CD14-positive monocyte (primary cell): ENCODE data around the gene ASB6. TPM values are rescaled to one million over a fixed set of nuclear protein-coding genes. Genes with fewer than 3 reads are reported as not detected.

Source experiments
- DNase-seq, 3 donors: peaks; one replicate each; pipeline ENCODE4 v3.0.0-alpha.2; 2011 to 2022
- H2AFZ ChIP-seq: 2 replicates; pipeline ENCODE4 v1.6.0; 2012; ENCODE audit warnings: mild to moderate bottlenecking, low read depth, low read length, inconsistent platforms; ENCODE audit not compliant: insufficient read depth, poor library complexity, severe bottlenecking
- H3K27ac ChIP-seq, 2 donors: 1 replicate in 1 of 2; 2 replicates in 1 of 2; pipeline ENCODE4 v1.5.1; 2012 to 2013; ENCODE audit warnings: low read length in 2 of 2, control low read depth in 1 of 2, inconsistent platforms in 1 of 2, low read depth in 1 of 2, mild to moderate bottlenecking in 1 of 2
- H3K27me3 ChIP-seq, 2 donors: one replicate each; pipeline versions ENCODE4 v1.6.0 to v1.6.1; 2011 to 2013; ENCODE audit warnings: low read length in 2 of 2; ENCODE audit not compliant: control insufficient read depth in 2 of 2, insufficient read depth in 2 of 2
- H3K36me3 ChIP-seq, 2 donors: replicated peaks in 1 of 2; 1 replicate in 1 of 2; 2 replicates in 1 of 2; pipeline versions ENCODE4 v1.5.1 to v1.6.1; 2012 to 2013; ENCODE audit warnings: low read length in 2 of 2, control low read depth in 1 of 2, inconsistent platforms in 1 of 2, mild to moderate bottlenecking in 1 of 2; ENCODE audit not compliant: insufficient read depth in 2 of 2, control insufficient read depth in 1 of 2
- H3K4me1 ChIP-seq, 2 donors: 1 replicate in 1 of 2; 2 replicates in 1 of 2; pipeline versions ENCODE4 v1.5.1 to v1.6.1; 2012 to 2013; ENCODE audit warnings: low read length in 2 of 2, control low read depth in 1 of 2, inconsistent platforms in 1 of 2, mild to moderate bottlenecking in 1 of 2, moderate library complexity in 1 of 2; ENCODE audit not compliant: insufficient read depth in 2 of 2, control insufficient read depth in 1 of 2
- H3K4me2 ChIP-seq: replicated peaks from 2 replicates; pipeline ENCODE3; 2012; ENCODE audit warnings: low read length, moderate library complexity, mild to moderate bottlenecking; ENCODE audit not compliant: poor library complexity, severe bottlenecking; ENCODE audit errors: extremely low read depth
- H3K4me3 ChIP-seq, 3 experiments: fragments of 200-600 bp in 1 of 3; sonication (generic) in 1 of 3; replicated peaks in 1 of 3; 1 replicate in 2 of 3; 2 replicates in 1 of 3; pipeline ENCODE4 v1.5.1; 2011 to 2013; ENCODE audit warnings: low read length in 3 of 3, mild to moderate bottlenecking in 3 of 3, control low read depth in 2 of 3, low read depth in 2 of 3, inconsistent platforms in 1 of 3, moderate library complexity in 1 of 3
- H3K79me2 ChIP-seq: 2 replicates; pipeline ENCODE4 v1.6.0; 2012; ENCODE audit warnings: mild to moderate bottlenecking, control low read depth, inconsistent platforms, low read length, moderate library complexity; ENCODE audit not compliant: insufficient read depth
- H3K9ac ChIP-seq: 2 replicates; pipeline ENCODE4 v1.6.0; 2017; ENCODE audit warnings: low read length, mild to moderate bottlenecking; ENCODE audit not compliant: insufficient read depth, poor library complexity, severe bottlenecking
- H3K9me3 ChIP-seq, 2 donors: replicated peaks in 1 of 2; 1 replicate in 1 of 2; 2 replicates in 1 of 2; pipeline versions ENCODE4 v1.5.1 to v1.6.1; 2012 to 2013; ENCODE audit warnings: low read length in 2 of 2, control low read depth in 1 of 2; ENCODE audit not compliant: control insufficient read depth in 1 of 2, insufficient read depth in 1 of 2
- H4K20me1 ChIP-seq: 2 replicates; pipeline ENCODE4 v1.6.0; 2012; ENCODE audit warnings: mild to moderate bottlenecking, low read length, control low read depth, moderate library complexity; ENCODE audit not compliant: insufficient read depth
- H3K27ac Mint-ChIP-seq, 7 donors: one replicate each; pipeline ENCODE4 v1.8.0; 2020; ENCODE audit warnings: mild to moderate bottlenecking in 7 of 7, mixed read lengths in 7 of 7, moderate library complexity in 6 of 7, inconsistent platforms in 2 of 7
- H3K27me3 Mint-ChIP-seq, 3 donors: one replicate each; pipeline ENCODE4 v1.8.0; 2021 to 2022; ENCODE audit warnings: low read depth in 3 of 3, mild to moderate bottlenecking in 3 of 3, mixed read lengths in 3 of 3, moderate library complexity in 3 of 3, inconsistent platforms in 1 of 3
- H3K36me3 Mint-ChIP-seq, 2 donors: one replicate each; pipeline ENCODE4 v1.8.0; 2020; ENCODE audit warnings: mixed read lengths in 2 of 2, inconsistent platforms in 1 of 2, mild to moderate bottlenecking in 1 of 2
- H3K4me1 Mint-ChIP-seq: one replicate; pipeline ENCODE4 v1.8.0; 2020; ENCODE audit warnings: mild to moderate bottlenecking, mixed read lengths
- H3K4me3 Mint-ChIP-seq, 2 donors: one replicate each; pipeline ENCODE4 v1.8.0; 2020; ENCODE audit warnings: mild to moderate bottlenecking in 2 of 2, mixed read lengths in 2 of 2, moderate library complexity in 1 of 2
- H3K9me3 Mint-ChIP-seq, 7 donors: one replicate each; pipeline ENCODE4 v1.8.0; 2020 to 2022; ENCODE audit warnings: mixed read lengths in 7 of 7, mild to moderate bottlenecking in 6 of 7, moderate library complexity in 6 of 7, inconsistent platforms in 2 of 7
- WGBS: methylation state at CpG from one replicate; pipeline ENCODE4 v1.1.5; 2013; ENCODE audit warnings: missing lambda C conversion rate; ENCODE audit not compliant: insufficient coverage; 5-methylcytosine and 5-hydroxymethylcytosine counted together
- intact Hi-C, 2 donors: fragments of 100-400 bp; cut with micrococcal nuclease; formaldehyde crosslinking; loops; one replicate each; pipeline versions ENCODE4 v1.15.0 to v1.15.1; 2023
- polyA plus RNA-seq, 3 donors: library from polyadenylated mRNA; depleted of rRNA in 1 of 3; unstranded in 2 of 3; stranded (reverse) in 1 of 3; fragments of 300-500 nt in 2 of 3; fragments of >200 nt in 1 of 3; fragmentation: Illumina TruSeq in 2 of 3; gene quantifications; 1 replicate in 2 of 3; 2 replicates in 1 of 3; pipeline ENCODE4 v1.2.3, GENCODE V29; 2012 to 2021
- TF ChIP-seq, protein P1 (sequence below): fragments of 200-600 bp; IDR thresholded peaks from one replicate; pipeline ENCODE4 v1.8.0; 2022; ENCODE audit warnings: antibody characterized with exemption, mild to moderate bottlenecking

Gene ASB6
- polyA plus RNA-seq, 3 donors = 8.1 to 21.1 (median 10.1) TPM

DNA sequence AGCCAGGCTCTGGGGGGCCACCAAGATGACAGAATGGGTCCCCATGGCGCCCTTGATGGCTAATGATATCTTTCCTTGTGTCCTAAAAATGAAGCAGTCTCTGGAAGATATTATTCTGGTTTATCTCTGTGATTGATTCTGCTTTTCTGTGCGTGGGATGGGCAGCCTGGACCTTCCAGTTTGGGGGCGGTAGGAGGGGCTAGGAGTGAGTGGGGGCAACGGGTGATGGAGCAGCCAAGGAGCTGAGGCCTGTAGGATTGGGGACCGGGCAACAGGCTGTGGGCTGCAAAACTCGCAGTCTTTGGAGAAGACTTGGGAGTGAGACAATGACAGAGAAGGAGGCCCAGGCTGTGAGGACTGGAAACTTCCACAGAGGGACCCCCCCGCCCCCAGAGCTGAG is 32.3 kb upstream of the ASB6 start:
- no peak overlapping the region for H3K4me3 Mint-ChIP-seq
- Histone ChIP-seq H3K27me3 (peaks cover 0 to 1% of the 10 kb centered on the region in 2 donors), H3K9me3 (no peaks in the 10 kb centered on the region), H3K9ac (no peak overlapping the region), H4K20me1 (no peaks in the 10 kb centered on the region), H3K36me3 (no peaks in the 10 kb centered on the region), H3K4me3 (no peak overlapping the region), H3K27ac (no peak overlapping the region), H2AFZ (no peak overlapping the region), H3K79me2 (no peaks in the 10 kb centered on the region), H3K4me1 (no peaks in the 10 kb centered on the region), H3K4me2 (no peak overlapping the region)
- DNase-seq = no peak
- H3K36me3 Mint-ChIP-seq = no peaks in the 10 kb centered on the region
- peaks cover 9 to 30% (median 21%) of the 10 kb centered on the region in 3 donors for H3K27me3 Mint-ChIP-seq
- TF ChIP-seq, protein P1, sequence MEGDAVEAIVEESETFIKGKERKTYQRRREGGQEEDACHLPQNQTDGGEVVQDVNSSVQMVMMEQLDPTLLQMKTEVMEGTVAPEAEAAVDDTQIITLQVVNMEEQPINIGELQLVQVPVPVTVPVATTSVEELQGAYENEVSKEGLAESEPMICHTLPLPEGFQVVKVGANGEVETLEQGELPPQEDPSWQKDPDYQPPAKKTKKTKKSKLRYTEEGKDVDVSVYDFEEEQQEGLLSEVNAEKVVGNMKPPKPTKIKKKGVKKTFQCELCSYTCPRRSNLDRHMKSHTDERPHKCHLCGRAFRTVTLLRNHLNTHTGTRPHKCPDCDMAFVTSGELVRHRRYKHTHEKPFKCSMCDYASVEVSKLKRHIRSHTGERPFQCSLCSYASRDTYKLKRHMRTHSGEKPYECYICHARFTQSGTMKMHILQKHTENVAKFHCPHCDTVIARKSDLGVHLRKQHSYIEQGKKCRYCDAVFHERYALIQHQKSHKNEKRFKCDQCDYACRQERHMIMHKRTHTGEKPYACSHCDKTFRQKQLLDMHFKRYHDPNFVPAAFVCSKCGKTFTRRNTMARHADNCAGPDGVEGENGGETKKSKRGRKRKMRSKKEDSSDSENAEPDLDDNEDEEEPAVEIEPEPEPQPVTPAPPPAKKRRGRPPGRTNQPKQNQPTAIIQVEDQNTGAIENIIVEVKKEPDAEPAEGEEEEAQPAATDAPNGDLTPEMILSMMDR = no peak
- H3K9me3 Mint-ChIP-seq = peaks cover 0 to 3% (median 0%) of the 10 kb centered on the region in 7 donors
- no peaks in the 10 kb centered on the region for H3K4me1 Mint-ChIP-seq
- 92% methylated on average over 6 of the region's 7 CpGs for WGBS
- intact Hi-C loops = no loop called here
- H3K27ac Mint-ChIP-seq = no peak overlapping the region

DNA sequence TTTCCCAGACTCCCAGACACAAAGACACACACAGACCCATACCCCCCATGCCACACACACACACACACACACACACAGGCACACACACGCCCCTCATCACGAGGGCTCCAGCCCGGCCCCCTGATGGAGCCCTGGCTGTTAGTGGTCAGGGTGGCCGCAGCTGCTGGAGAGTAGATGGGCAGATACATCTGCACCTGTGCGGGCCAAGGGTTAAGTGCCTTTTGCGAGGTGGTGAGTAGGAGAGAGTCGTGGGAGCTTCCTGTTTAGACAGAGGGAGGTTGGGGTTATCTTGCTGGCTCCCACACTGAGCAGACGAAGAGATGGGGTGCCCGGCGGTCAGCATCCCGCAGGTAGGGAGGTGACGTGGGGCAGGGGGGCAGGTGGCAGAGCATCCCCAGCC is 31.7 kb upstream of the ASB6 start:
- Mint-ChIP-seq H3K27ac (no peak overlapping the region), H3K36me3 (no peaks in the 10 kb centered on the region), H3K4me3 (no peak overlapping the region), H3K9me3 (peaks cover 0 to 3% (median 0%) of the 10 kb centered on the region in 7 donors), H3K4me1 (no peaks in the 10 kb centered on the region), H3K27me3 (peaks cover 12 to 32% (median 25%) of the 10 kb centered on the region in 3 donors)
- DNase-seq = no peak
- intact Hi-C loops = no loop called here
- Histone ChIP-seq H3K9ac (no peak overlapping the region), H3K9me3 (no peaks in the 10 kb centered on the region), H4K20me1 (no peaks in the 10 kb centered on the region), H3K27ac (no peak overlapping the region), H2AFZ (no peak overlapping the region), H3K27me3 (peaks cover 0 to 3% of the 10 kb centered on the region in 2 donors), H3K4me1 (no peaks in the 10 kb centered on the region), H3K4me2 (no peak overlapping the region), H3K79me2 (no peaks in the 10 kb centered on the region), H3K4me3 (no peak overlapping the region), H3K36me3 (no peaks in the 10 kb centered on the region)
- TF ChIP-seq, protein P1 = no peak
- 76% methylated on average over 9 of the region's 12 CpGs for WGBS
